Keratinocyte (primary cell): ENCODE results near the gene SCMH1. TPM values are rescaled to one million over a fixed set of nuclear protein-coding genes. Genes with fewer than 3 reads are reported as not detected.
A peak's percentile ranks its signal among the peaks of the same experiment; 100 is the strongest.

Experiments
- DNase-seq: peaks from one replicate; pipeline ENCODE4 v3.0.0-alpha.2; 2011; ENCODE audit warnings: low read depth, missing footprints, low spot score
- FAIRE-seq: peaks from 2 replicates; lab custom pipeline; 2011; peaks lifted over from hg19 to GRCh38; lab: Jason Lieb, UNC
- H2AFZ ChIP-seq: 2 replicates; pipeline ENCODE4 v1.6.0; 2012; ENCODE audit warnings: low read length, control low read depth, inconsistent platforms; ENCODE audit not compliant: control insufficient read depth
- H3K27ac ChIP-seq: 2 replicates; pipeline ENCODE4 v1.5.1; 2011; ENCODE audit warnings: low read length; ENCODE audit not compliant: control insufficient read depth, insufficient read depth
- H3K27me3 ChIP-seq: 3 replicates; pipeline ENCODE4 v1.6.0; 2011; ENCODE audit warnings: low read length; ENCODE audit not compliant: control insufficient read depth, insufficient read depth; ENCODE audit errors: extremely low read depth
- H3K36me3 ChIP-seq, 2 experiments: 2 replicates in 1 of 2; 3 replicates in 1 of 2; pipeline ENCODE4 v1.5.1; 2011; ENCODE audit warnings: low read length in 2 of 2, mild to moderate bottlenecking in 1 of 2; ENCODE audit not compliant: control insufficient read depth in 2 of 2, insufficient read depth in 2 of 2; ENCODE audit errors: extremely low read depth in 1 of 2
- H3K4me1 ChIP-seq: 3 replicates; pipeline ENCODE4 v1.5.1; 2011; ENCODE audit warnings: low read length; ENCODE audit not compliant: control insufficient read depth, insufficient read depth; ENCODE audit errors: extremely low read depth
- H3K4me2 ChIP-seq: 3 replicates; pipeline ENCODE4 v1.6.0; 2011; ENCODE audit warnings: low read depth, low read length; ENCODE audit not compliant: control insufficient read depth, insufficient read depth; ENCODE audit errors: extremely low read depth
- H3K4me3 ChIP-seq, 3 experiments: fragments of 200-600 bp in 1 of 3; sonication (generic) in 1 of 3; 2 replicates in 2 of 3; 3 replicates in 1 of 3; pipeline ENCODE4 v1.5.1; 2011 to 2016; ENCODE audit warnings: low read length in 3 of 3, mild to moderate bottlenecking in 3 of 3, control low read depth in 2 of 3, inconsistent platforms in 1 of 3, low read depth in 1 of 3, mixed read lengths in 1 of 3, mixed run types in 1 of 3, moderate library complexity in 1 of 3; ENCODE audit not compliant: control insufficient read depth in 2 of 3, insufficient read depth in 2 of 3; ENCODE audit errors: extremely low read depth in 1 of 3
- H3K79me2 ChIP-seq: 2 replicates; pipeline ENCODE4 v1.6.0; 2012; ENCODE audit warnings: low read length; ENCODE audit not compliant: control insufficient read depth, insufficient read depth
- H3K9ac ChIP-seq: 3 replicates; pipeline ENCODE4 v1.6.0; 2011; ENCODE audit warnings: low read length; ENCODE audit not compliant: control insufficient read depth, insufficient read depth; ENCODE audit errors: extremely low read depth
- H3K9me1 ChIP-seq: 3 replicates; pipeline ENCODE4 v1.6.0; 2011; ENCODE audit warnings: low read length; ENCODE audit not compliant: control insufficient read depth, insufficient read depth; ENCODE audit errors: extremely low read depth
- H3K9me3 ChIP-seq: 2 replicates; pipeline ENCODE4 v1.5.1; 2012; ENCODE audit warnings: low read depth, low read length; ENCODE audit not compliant: control insufficient read depth
- H4K20me1 ChIP-seq: 3 replicates; pipeline ENCODE4 v1.6.0; 2011; ENCODE audit warnings: low read length; ENCODE audit not compliant: control insufficient read depth, insufficient read depth; ENCODE audit errors: extremely low read depth
- EZH2 ChIP-seq: IDR thresholded peaks from one replicate; pipeline ENCODE4 v1.6.1; 2012; ENCODE audit warnings: inconsistent platforms, mild to moderate bottlenecking, low read length, moderate library complexity
- dilution Hi-C: fragments of 300-500 bp; cut with MboI; formaldehyde crosslinking; loops from one replicate; pipeline ENCODE4 v1.7.0; 2020; ENCODE audit warnings: low sequenced_read_pairs; ENCODE audit not compliant: extremely low pct_ligation_motif_present
- polyA plus RNA-seq, 5 experiments: library from polyadenylated mRNA; depleted of rRNA in 3 of 5; stranded (reverse) in 3 of 5; stranded (forward) in 1 of 5; unstranded in 1 of 5; fragments of >200 nt; gene quantifications; 1 replicate in 1 of 5; 2 replicates in 3 of 5; 3 replicates in 1 of 5; pipeline versions ENCODE4 v1.2.1 to v1.2.3, GENCODE V29; 2011 to 2012; ENCODE audit warnings: missing spikeins in 2 of 5, low read depth in 1 of 5, low replicate concordance in 1 of 5
- TF ChIP-seq, protein P1 (sequence below), 3 experiments: IDR thresholded peaks in 1 of 3; conservative IDR thresholded peaks in 1 of 3; optimal IDR thresholded peaks in 1 of 3; 2 replicates in 2 of 3; 3 replicates in 1 of 3; pipeline versions ENCODE3 to v1.5.1; 2011; ENCODE audit warnings: low read length in 3 of 3, mild to moderate bottlenecking in 3 of 3, moderate library complexity in 2 of 3, control low read depth in 1 of 3, inconsistent platforms in 1 of 3; ENCODE audit not compliant: insufficient read depth in 2 of 3; ENCODE audit errors: extremely low read depth in 1 of 3

Gene SCMH1
- polyA plus RNA-seq, 1 donor (not counting 4 experiments of a cell fraction or from before 2014, with no cell fraction given) = 29.9 TPM

DNA sequence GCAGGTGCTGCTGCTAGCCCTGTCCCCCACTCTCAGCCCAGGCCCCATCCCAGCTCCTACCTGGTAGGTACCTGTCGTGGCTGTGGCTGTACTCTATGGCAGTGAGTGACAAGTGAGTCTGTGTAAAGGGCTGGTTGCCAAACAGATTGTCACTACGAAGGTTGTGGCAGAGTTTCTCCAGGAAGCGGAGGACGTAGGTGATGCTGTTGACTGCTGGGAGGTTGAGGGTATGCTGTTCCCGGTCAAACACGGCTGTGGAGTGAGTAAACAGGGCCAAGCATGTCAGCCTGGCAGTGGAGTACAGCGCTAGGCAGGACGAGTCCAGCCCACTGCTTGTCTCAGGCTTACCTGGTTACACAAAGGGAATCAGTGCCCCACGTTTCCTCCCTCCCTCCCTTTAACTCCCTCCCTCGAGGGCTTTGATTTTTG is 195.7 kb downstream of the SCMH1 start:
- Histone ChIP-seq H3K27me3 (no peaks in the 10 kb centered on the region), H3K36me3 (peaks cover 0 to 6% of the 10 kb centered on the region in 2 experiments), H3K9me1 (no peaks in the 10 kb centered on the region), H3K4me2 (peak overlapping the region; percentile 22), H3K4me1 (peaks cover 33% of the 10 kb centered on the region), H3K79me2 (no peaks in the 10 kb centered on the region), H4K20me1 (no peaks in the 10 kb centered on the region), H3K9me3 (no peaks in the 10 kb centered on the region), H3K27ac (peak overlapping the region; percentile 27), H3K4me3 (no peak overlapping the region), H3K9ac (peak overlapping the region; percentile 4), H2AFZ (peak overlapping the region; percentile 30)
- FAIRE-seq (peak; percentile 85), DNase-seq (no peak)
- no peak for TF ChIP-seq EZH2
- TF ChIP-seq, protein P1, sequence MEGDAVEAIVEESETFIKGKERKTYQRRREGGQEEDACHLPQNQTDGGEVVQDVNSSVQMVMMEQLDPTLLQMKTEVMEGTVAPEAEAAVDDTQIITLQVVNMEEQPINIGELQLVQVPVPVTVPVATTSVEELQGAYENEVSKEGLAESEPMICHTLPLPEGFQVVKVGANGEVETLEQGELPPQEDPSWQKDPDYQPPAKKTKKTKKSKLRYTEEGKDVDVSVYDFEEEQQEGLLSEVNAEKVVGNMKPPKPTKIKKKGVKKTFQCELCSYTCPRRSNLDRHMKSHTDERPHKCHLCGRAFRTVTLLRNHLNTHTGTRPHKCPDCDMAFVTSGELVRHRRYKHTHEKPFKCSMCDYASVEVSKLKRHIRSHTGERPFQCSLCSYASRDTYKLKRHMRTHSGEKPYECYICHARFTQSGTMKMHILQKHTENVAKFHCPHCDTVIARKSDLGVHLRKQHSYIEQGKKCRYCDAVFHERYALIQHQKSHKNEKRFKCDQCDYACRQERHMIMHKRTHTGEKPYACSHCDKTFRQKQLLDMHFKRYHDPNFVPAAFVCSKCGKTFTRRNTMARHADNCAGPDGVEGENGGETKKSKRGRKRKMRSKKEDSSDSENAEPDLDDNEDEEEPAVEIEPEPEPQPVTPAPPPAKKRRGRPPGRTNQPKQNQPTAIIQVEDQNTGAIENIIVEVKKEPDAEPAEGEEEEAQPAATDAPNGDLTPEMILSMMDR (optimal IDR thresholded peaks at IDR 0.05 in 1 of 3, IDR thresholded peaks at IDR 0.05 in 1 of 3, conservative IDR thresholded peaks at IDR 0.05 in 1 of 3; ENCODE audit: extremely low read depth in 1 of 3, insufficient read depth in 2 of 3, low read length in 3 of 3) = no peak
- dilution Hi-C loops = no loop called here

DNA sequence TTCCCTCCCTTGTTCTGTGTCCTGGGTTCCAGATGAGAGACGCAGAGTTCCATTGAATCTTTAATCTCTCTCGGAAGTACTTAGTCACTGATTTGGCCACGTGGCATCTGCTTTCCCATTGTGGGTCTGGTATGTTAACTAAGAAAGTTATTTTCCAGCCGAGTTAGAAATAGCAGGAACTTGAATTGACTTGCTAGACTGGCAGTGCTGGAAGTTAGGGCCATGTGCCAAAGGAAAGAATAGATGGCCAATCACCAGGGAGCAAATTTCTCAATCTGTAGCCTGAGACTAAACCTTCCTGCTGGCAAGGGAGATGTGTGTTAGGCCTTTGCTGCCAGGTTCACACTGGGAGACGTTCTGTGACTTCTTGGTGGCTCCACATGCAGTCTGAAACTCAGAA is 196.4 kb downstream of the SCMH1 start:
- Histone ChIP-seq H4K20me1 (no peaks in the 10 kb centered on the region), H3K79me2 (no peaks in the 10 kb centered on the region), H3K9me3 (no peaks in the 10 kb centered on the region), H3K9me1 (no peaks in the 10 kb centered on the region), H3K27me3 (no peaks in the 10 kb centered on the region), H3K4me3 (peak overlapping the region in 2 of 3 experiments; percentile 18 to 39), H3K4me1 (peaks cover 33% of the 10 kb centered on the region), H3K9ac (peak overlapping the region; percentile 4), H3K27ac (peak overlapping the region; percentile 50), H3K36me3 (peaks cover 1 to 8% of the 10 kb centered on the region in 2 experiments), H3K4me2 (peak overlapping the region; percentile 50), H2AFZ (no peak overlapping the region)
- FAIRE-seq (peak; percentile 98), DNase-seq (peak; percentile 72)
- TF ChIP-seq EZH2 = no peak
- TF ChIP-seq, protein P1 (optimal IDR thresholded peaks at IDR 0.05 in 1 of 3, IDR thresholded peaks at IDR 0.05 in 1 of 3, conservative IDR thresholded peaks at IDR 0.05 in 1 of 3; ENCODE audit: extremely low read depth in 1 of 3, insufficient read depth in 2 of 3, low read length in 3 of 3) = no peak
- dilution Hi-C loops = no loop called here
